ENCODE measurements around the gene MRGPRG.

The MRGPRG gene

GRCh38 chr11:3192511-3193372 lies 25.9 kb downstream of the MRGPRG start:
- DNase-seq: no peak

DNA sequence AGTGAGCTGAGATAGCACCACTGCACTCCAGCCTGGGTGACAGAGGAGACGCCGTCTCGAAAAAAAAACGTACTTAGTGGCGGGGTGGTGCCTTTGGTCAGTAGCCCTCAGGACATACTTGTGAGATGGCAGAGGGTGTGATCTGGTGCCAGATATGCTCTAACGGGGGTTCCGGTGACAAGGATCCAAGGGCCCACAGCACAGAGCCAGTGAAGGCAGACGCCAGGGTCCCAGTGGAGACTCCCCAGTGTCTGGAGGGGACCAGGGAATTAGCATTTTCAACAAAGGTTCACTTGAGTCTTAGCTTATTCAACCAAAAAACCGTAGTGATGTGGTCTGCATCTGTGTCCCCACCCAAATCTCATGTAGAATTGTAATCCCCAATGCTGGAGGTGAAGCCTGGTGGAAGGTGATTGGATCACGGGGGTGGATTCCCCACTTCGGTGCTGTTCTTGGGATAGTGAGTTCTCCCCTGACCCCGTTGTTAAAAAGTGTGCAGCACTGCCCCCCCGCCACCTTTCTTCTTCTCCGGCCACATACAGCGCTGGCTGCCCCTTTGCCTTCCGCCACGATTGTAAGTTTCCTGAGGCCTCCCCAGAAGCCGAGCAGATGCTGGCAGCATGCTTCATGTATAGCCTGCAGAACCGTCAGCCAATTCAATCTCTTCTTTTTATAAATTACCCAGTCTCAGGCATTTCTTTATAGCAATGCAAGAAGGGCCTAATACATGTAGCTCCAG lies 26.9 kb downstream of the MRGPRG start:
- DNase-seq: no peak

- DNase-seq: no peak
These were observed 28.0 kb downstream of the MRGPRG start for GRCh38 chr11:3190600-3190999.

GRCh38 chr11:3189886-3190583 lies 28.6 kb downstream of the MRGPRG start:
- no peak for DNase-seq

DNA sequence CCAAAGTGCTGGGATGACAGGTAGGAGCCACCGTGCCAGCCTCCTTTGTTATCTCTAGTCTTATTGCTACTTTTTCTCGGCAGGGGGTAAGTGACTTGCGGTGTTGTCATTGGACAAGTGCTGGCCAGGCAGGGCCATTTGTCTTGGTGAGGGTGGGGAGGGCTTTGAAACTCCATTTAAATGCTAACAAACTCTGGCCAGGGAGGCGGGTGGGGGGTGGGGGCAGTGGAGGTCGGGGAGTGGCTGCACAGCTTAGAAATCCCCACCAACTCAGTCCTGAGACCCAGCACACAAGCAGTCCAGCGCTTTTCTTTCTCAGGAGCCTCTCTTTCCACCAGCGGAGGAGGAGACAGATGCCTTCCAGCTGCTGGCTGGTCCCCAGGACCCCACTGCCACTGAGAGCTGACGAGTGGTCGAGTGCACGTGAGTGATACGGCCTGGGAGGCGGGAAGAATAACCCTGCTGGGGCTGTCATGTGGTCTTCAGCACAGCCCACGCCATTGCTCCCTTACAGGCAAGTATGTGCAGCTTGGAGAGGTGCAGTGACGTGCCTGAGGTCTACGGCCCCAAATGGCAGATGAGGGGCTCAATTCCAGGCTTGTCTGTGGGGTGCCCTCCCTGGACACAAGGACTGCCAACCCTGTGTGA lies 29.3 kb downstream of the MRGPRG start:
- DNase-seq: no peak

DNA sequence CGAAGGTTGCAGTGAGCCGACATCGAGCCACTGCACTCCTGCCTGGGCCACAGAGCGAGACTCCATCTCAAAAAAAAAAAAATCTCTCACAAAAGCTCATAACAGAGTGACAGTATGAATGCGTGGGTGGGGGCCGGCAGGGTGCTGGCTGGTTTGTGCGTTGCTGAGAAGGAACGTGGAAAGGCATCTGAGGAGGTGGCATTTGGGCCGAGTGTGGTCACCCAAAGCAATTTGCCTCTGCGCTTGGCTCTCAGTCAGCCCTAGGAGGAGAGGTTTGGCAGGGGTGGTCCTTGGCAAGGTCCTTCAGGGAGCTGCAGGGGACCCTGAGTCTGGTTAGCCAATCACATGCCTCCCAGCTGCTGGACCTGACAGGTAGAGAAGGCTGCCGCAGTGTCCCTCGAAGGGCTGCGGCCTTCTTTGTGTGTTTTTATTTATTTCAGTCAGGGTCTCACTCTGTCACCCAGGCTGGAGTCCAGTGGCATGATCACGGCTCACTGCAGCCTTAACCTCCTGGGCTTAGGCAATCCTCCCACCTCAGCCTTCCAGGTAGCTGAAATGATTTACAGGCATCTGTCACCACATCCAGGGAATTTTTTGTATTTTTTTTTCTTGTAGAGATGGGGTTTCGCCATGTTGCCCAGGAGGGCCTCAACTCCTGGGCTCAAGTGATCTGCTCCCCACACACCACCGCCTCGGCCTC lies 30.0 kb downstream of the MRGPRG start:
- DNase-seq: no peak

DNA sequence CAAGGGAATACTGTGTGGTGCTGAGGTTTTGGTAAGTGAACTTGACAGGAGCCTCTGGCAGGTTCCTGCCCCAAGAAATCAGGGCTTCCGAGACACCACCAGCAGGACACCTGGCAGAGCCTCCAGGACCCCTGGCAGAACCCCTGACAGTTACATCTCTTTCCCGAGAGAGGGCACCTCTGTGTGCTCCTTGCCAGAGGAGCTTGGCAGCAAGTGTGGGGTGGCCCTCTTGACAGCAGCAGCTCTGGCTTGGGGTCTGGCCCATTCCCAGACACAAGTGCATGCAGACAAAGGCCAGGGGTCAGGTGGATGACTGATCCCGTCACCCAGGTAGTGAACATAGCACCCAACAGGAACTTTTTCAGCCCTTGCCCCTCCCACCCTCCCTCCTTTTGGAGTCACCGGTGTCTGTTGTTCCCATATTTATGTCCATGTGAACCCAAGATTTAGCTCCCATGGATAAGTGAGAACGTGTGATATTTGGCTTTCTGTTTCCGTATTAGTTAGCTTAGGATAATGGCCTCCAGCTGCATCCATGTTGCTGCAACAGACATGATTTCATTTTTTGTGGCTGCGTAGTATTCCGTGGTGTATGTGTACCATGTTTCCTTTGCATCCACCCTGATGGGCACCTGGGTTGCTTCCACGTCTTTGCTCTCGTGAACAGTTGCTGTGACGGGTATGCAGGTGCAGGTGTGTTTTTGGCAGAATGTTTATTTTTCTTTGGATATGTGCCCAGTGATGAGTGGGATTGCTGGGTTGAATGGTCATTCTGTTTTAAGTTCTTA lies 32.3 kb downstream of the MRGPRG start:
- DNase-seq: no peak

GRCh38 chr11:3184732-3185347 lies 33.8 kb downstream of the MRGPRG start:
- no peak for DNase-seq

- DNase-seq: no peak
These were observed 35.1 kb downstream of the MRGPRG start for GRCh38 chr11:3183523-3183922.

- DNase-seq: no peak
These were observed 36.2 kb downstream of the MRGPRG start for GRCh38 chr11:3182462-3182852.

DNA sequence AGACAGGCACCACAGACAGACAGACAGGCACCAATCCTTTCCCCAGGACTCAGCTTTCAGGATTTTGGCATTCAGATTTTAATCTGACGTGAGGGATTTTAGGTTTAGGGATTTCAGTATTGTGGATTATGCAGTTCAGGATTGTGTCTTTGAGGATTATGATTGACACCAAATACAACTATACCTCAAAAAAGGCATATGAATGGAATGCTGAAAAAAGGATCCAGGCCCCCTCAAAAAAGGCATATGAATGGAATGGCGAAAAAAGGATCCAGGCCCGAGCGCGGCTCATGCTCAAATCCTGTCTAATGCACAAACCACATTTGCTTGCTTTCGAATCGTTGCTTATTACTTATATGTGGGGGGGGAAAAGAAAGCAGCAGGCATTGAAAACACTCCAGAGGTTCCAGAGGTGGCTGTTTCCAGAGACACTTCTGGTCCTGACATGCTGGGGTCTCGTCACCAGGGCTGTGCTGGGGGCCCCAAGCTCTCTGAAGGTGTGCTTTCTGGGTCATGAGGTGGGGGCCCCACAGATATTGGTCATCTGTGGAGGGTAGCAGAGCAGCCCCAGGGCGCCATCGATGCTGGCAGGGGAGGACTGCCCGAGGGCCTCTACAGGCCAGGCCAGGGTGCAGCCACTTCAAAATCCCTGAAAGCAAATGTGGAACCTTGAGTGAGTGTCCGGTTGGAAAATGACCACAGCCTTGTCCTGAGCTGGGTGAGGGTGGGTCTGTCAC lies 36.7 kb downstream of the MRGPRG start:
- DNase-seq: no peak

DNA sequence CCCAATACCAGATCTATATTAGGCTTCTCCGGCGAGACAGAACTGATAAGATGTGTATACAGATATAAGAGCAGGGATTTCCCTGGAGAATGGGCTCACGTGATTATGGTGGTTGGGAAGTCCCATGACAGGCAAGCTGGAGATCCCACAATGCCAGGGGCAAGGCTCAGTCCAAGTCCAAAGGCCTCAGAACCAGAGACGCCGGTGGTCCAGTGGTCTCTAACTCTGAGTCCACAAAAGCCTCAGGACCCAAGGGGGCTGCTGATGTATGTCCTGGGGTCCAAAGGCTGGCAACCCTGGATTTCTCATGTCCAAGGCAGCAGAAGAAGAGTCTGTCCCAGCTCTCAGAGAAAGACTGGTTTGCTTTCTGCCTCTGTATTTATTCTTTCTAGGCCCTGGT lies 37.7 kb downstream of the MRGPRG start:
- no peak for DNase-seq

DNA sequence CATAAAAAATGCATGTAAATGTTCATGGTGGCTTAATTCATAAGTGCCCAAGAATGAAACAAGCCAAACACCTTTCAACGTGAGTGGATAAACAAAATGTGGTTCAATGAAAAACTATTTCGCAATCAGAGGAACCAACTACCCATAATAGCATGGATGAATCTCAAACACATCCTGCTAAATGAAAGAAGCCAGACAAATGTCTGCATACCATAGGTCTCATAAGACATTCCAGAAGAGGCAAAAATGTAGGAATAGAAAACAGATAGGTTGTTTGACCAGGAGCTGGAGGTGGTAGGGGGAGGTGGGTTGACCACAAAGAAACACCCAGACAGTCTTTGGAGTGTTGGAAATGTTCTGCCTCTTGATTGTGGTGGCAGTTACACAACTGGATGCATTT lies 40.3 kb downstream of the MRGPRG start:
- DNase-seq: no peak

- no peak for DNase-seq
These were observed 40.7 kb downstream of the MRGPRG start for GRCh38 chr11:3177931-3178330.

GRCh38 chr11:3176487-3176886 lies 42.1 kb downstream of the MRGPRG start:
- no peak for DNase-seq

DNA sequence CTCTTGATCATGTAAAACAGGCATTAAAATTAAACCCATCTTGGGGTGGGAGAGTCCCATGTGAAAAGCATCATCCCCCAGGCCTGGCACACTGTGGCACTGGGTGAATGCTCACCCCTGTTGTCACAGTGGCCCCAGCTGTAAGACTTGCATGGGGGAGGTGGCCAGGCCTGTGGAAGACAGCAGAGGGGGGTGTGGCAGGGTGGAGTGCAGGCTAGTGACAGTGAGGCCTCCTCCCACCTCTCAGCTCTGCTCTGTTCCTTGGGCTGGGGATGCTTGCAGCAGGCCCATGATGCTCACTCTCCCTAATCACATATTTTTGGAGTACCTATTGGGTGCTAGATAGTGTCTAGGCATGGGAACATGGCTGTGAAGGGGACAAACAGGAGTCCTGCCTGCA lies 43.4 kb downstream of the MRGPRG start:
- DNase-seq: no peak

DNA sequence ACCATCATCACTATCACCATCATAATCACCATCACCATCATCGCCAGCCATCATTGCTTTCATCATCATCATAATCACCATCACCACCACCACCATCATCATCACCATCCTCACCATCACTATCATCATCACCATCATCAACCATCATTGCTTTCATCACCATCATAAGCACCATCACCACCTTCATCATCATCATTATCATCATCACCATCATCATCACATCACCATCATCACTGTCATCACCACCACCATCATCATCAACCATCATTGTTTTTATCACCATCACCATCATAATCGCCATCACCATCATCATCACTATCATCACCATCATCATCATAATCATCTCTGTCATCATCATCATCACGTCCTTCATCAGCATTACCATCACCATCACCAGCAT lies 44.2 kb downstream of the MRGPRG start:
- no peak for DNase-seq

GRCh38 chr11:3173795-3174194 lies 44.8 kb downstream of the MRGPRG start:
- DNase-seq: no peak

DNA sequence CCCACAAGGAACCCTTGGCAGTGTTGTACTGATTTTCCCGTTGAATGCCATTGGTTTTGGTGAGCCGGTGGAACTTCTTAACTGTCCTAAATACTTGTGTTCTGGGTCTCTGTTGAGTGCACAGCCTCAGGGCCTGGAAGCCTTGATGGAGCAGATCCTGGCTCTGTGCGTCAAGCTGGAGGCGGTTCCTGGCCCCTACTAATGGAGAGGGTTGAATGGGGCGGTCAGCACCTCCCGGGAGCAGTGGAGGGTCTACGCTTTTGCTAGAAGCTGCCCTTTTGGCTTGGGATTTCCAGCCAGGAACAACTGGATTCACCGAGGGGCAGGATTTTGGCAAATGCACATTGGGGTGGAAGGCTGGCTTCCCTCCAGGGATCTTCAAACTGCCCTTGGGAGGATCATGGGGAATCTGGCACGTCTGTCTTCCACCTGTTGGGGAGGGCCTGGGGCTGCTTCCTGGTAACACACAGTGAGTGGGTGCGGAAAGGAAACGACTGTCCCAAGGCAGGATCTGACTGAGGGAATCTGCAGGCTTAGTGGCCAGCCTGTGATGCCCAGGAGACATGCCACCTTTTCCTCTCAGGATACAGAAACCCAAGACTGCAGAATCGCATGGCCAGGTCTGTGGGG lies 46.6 kb downstream of the MRGPRG start:
- no peak for DNase-seq
